Pancreas (tissue), 10 donors: ENCODE measurements around the gene CDH4. TPM values are rescaled to one million over a fixed set of nuclear protein-coding genes. Genes with fewer than 3 reads are reported as not detected.

Source experiments
- ATAC-seq, 4 donors: fragments of 200-7000 bp; cut with Tn5 transposase; one replicate each; pipeline versions ENCODE4 v1.8.0 to v1.9.1; 2020; ENCODE audit warnings: mild to moderate bottlenecking in 4 of 4, moderate library complexity in 4 of 4
- DNase-seq, 6 donors: peaks; one replicate each; pipeline ENCODE4 v3.0.0-alpha.2; 2020
- FAIRE-seq: peaks from 2 replicates; lab custom pipeline; 2012; peaks lifted over from hg19 to GRCh38; lab: Jason Lieb, UNC
- H3K27ac ChIP-seq, 4 donors: fragments of 200-600 bp; sonication (generic); 1 replicate in 3 of 4; 2 replicates in 1 of 4; pipeline versions ENCODE4 v1.5.0 to v1.8.0; 2020
- H3K27me3 ChIP-seq, 4 donors: fragments of 200-600 bp; one replicate each; pipeline ENCODE4 v1.8.0; 2021
- H3K36me3 ChIP-seq, 3 donors: fragments of 200-600 bp; sonication (generic) in 1 of 3; one replicate each; pipeline versions ENCODE4 v1.5.0 to v1.8.0; 2020 to 2021
- H3K4me1 ChIP-seq, 3 donors: fragments of 200-600 bp; one replicate each; pipeline ENCODE4 v1.8.0; 2021
- H3K4me3 ChIP-seq, 4 donors: fragments of 200-600 bp; sonication (generic) in 2 of 4; one replicate each; pipeline versions ENCODE4 v1.5.0 to v1.8.0; 2020 to 2021
- H3K9me3 ChIP-seq, 4 donors: fragments of 200-600 bp; one replicate each; pipeline ENCODE4 v1.8.0; 2021
- CTCF ChIP-seq, 4 donors: fragments of 200-600 bp; sonication (generic) in 3 of 4; IDR thresholded peaks; one replicate each; pipeline versions ENCODE4 v1.5.0 to v1.8.0; 2021; ENCODE audit warnings: antibody characterized with exemption in 4 of 4
- WGBS, 2 donors: extraction: QIAGEN DNeasy Blood & Tissue Kit; methylation state at CpG; one replicate each; pipeline ENCODE4 v1.1.7; 2013; 5-methylcytosine and 5-hydroxymethylcytosine counted together
- intact Hi-C, 3 donors: fragments of 100-400 bp; cut with DNase I; formaldehyde crosslinking; loops; one replicate each; pipeline versions ENCODE4 v1.11.1 to v1.14.2; 2022
- polyA plus RNA-seq, 2 donors: library from polyadenylated mRNA; stranded (reverse); fragments of 200-250 nt; gene quantifications; one replicate each; pipeline ENCODE4 v1.2.3, GENCODE V29; 2013
- total RNA-seq, 6 donors: library from RNA; stranded (reverse); fragmentation: NEBNext Ultra II Directional in 4 of 6; extraction: Animal tissue kit (Norgen Biotek cat#: 25700) in 4 of 6; gene quantifications; one replicate each; pipeline versions ENCODE4 v1.2.1 to v1.2.4, GENCODE V29; 2021 to 2023
- donor health status: healthy with polysubstance abuse.
- donor health status: DM: no; HTN: no; CAD: no; lungs with moderate emphysema.
- donor health status: DM: no; HTN: no; CAD: no.
- donor health status: control.
- donor health status: control.
- donor health status: Bipolar disorder and iron deficiency.
- donor health status: DM: yes; HTN: yes; CAD: no.
- donor health status: DM: no; HTN: no; CAD: no.
- donor health status: DM: no; HTN: no; CAD: no.
- donor health status: DM: yes; HTN: yes; CAD: no.

Gene CDH4
- total and polyA plus RNA-seq, 8 donors: 0.04 to 1.4 (median 0.27) TPM

- WGBS, 2 donors: 74 to 83% methylated on average over 9 of the region's 9 CpGs
- ATAC-seq (no peak), FAIRE-seq (no peak), DNase-seq (peak in 1 of 6 donors; percentile 22)
- Histone ChIP-seq H3K4me1 (no peaks in the 10 kb centered on the region), H3K4me3 (no peak overlapping the region), H3K27ac (no peak overlapping the region), H3K9me3 (no peaks in the 10 kb centered on the region), H3K27me3 (no peaks in the 10 kb centered on the region), H3K36me3 (no peaks in the 10 kb centered on the region)
- TF ChIP-seq CTCF (IDR thresholded peaks at IDR 0.05): no peak
- intact Hi-C loops: no loop called here
Measured at GRCh38 chr20:61909028-61909427, 657.0 kb downstream of the CDH4 start.

- H3K4me1 ChIP-seq: no peaks in the 10 kb centered on the region
- H3K9me3 ChIP-seq: no peaks in the 10 kb centered on the region
- TF ChIP-seq CTCF (IDR thresholded peaks at IDR 0.05): no peak
- no peaks in the 10 kb centered on the region for H3K27me3 ChIP-seq
- no peak overlapping the region for H3K4me3 ChIP-seq
- H3K27ac ChIP-seq: no peak overlapping the region
- DNase-seq (peak in 1 of 6 donors; percentile 22), ATAC-seq (no peak), FAIRE-seq (no peak)
- H3K36me3 ChIP-seq: no peaks in the 10 kb centered on the region
- intact Hi-C loops: no loop called here
- 79 to 84% methylated on average over 14 of the region's 14 CpGs for WGBS, 2 donors
Measured at GRCh38 chr20:61909821-61910220, 657.8 kb downstream of the CDH4 start.

GRCh38 chr20:61911824-61912223 lies 659.8 kb downstream of the CDH4 start:
- ATAC-seq: no peak
- H3K4me1 ChIP-seq: no peaks in the 10 kb centered on the region
- no peaks in the 10 kb centered on the region for H3K9me3 ChIP-seq
- H3K36me3 ChIP-seq: no peaks in the 10 kb centered on the region
- no peak overlapping the region for H3K4me3 ChIP-seq
- intact Hi-C loops: no loop called here
- DNase-seq: no peak
- no peak for TF ChIP-seq CTCF (IDR thresholded peaks at IDR 0.05)
- FAIRE-seq: no peak
- H3K27me3 ChIP-seq: no peaks in the 10 kb centered on the region
- no peak overlapping the region for H3K27ac ChIP-seq
- 68 to 76% methylated on average over 7 of the region's 7 CpGs for WGBS, 2 donors

GRCh38 chr20:61912665-61913422 lies 660.8 kb downstream of the CDH4 start:
- H3K4me3 ChIP-seq: no peak overlapping the region

More at GRCh38 chr20:61912665-61913422, 660.8 kb downstream of the CDH4 start:
- no peaks in the 10 kb centered on the region for H3K27me3 ChIP-seq
- no peak for TF ChIP-seq CTCF (IDR thresholded peaks at IDR 0.05)
- intact Hi-C loops: no loop called here
- peak in 1 of 6 donors; percentile 35 for DNase-seq
- no peaks in the 10 kb centered on the region for H3K36me3 ChIP-seq
- no peak for ATAC-seq
- 77 to 81% methylated on average over 21 of the region's 21 CpGs for WGBS, 2 donors
- no peak overlapping the region for H3K27ac ChIP-seq
- H3K4me1 ChIP-seq: no peaks in the 10 kb centered on the region
- no peak for FAIRE-seq
- H3K9me3 ChIP-seq: no peaks in the 10 kb centered on the region
